ENCODE data around the gene LMCD1. TPM values are rescaled to one million over a fixed set of nuclear protein-coding genes. Genes with fewer than 3 reads are reported as not detected.

The LMCD1 gene
- total RNA-seq (1 to 10 TPM; 2.0 to 2.6 TPM), polyA plus RNA-seq (0.83 TPM)

- Histone ChIP-seq H3K27me3 (ENCODE audit: insufficient read depth, low read length, poor library complexity, severe bottlenecking) (no peaks in the 10 kb centered on the region), H3K27ac (ENCODE audit: low read depth, low read length) (no peak within 1 kb of the TSS), H3K9me3 (ENCODE audit: low read length) (no peaks in the 10 kb centered on the region), H3K4me1 (ENCODE audit: insufficient read depth, low read length) (peaks cover 3% of the 10 kb centered on the region), H3K4me3 (ENCODE audit: low read length) (peak within 1 kb of the TSS; percentile 54), H3K36me3 (ENCODE audit: insufficient read depth, low read length) (no peaks in the 10 kb centered on the region)
- peaks cover 0 to 3% of the 10 kb centered on the region in 2 donors for H3K27me3 Mint-ChIP-seq
- H3K4me1 Mint-ChIP-seq = peaks cover 15 to 31% (median 27%) of the 10 kb centered on the region in 3 donors
- CTCF ChIA-PET = no interaction called here
- DNase-seq = peak; percentile 42 to 84 (median 74)
- H3K36me3 Mint-ChIP-seq = no peaks in the 10 kb centered on the region
- peak within 1 kb of the TSS; percentile 80 to 91 (median 84) for H3K4me3 Mint-ChIP-seq
- no peaks in the 10 kb centered on the region for H3K9me3 Mint-ChIP-seq
- peak within 1 kb of the TSS in 6 of 8 donors; percentile 35 to 92 (median 66) for H3K27ac Mint-ChIP-seq
- POLR2A ChIA-PET = no interaction called here
Observed at GRCh38 chr3:8501371-8502131, at the start of gene LMCD1. LMCD1 (plus strand) TSS chr3:8501823; CDS start chr3:8501939, 116 bp downstream.

- no peaks in the 10 kb centered on the region for H3K27me3 ChIP-seq (ENCODE audit: insufficient read depth, low read length, poor library complexity, severe bottlenecking)
- H3K36me3 Mint-ChIP-seq = no peaks in the 10 kb centered on the region
- no peak for DNase-seq
- peaks cover 4 to 6% of the 10 kb centered on the region in 2 donors for H3K27me3 Mint-ChIP-seq
- POLR2A ChIA-PET = no interaction called here
- H3K4me1 Mint-ChIP-seq = no peaks in the 10 kb centered on the region
- H3K9me3 Mint-ChIP-seq = peaks cover 0 to 3% (median 0%) of the 10 kb centered on the region in 5 donors
- no peaks in the 10 kb centered on the region for H3K36me3 ChIP-seq (ENCODE audit: insufficient read depth, low read length)
- no peak overlapping the region for H3K4me3 Mint-ChIP-seq
- H3K4me3 ChIP-seq (ENCODE audit: low read length) = no peak overlapping the region
- H3K4me1 ChIP-seq (ENCODE audit: insufficient read depth, low read length) = no peaks in the 10 kb centered on the region
- no peaks in the 10 kb centered on the region for H3K9me3 ChIP-seq (ENCODE audit: low read length)
- no peak overlapping the region for H3K27ac Mint-ChIP-seq
- CTCF ChIA-PET = no interaction called here
- no peak overlapping the region for H3K27ac ChIP-seq (ENCODE audit: low read depth, low read length)
Observed at GRCh38 chr3:8452112-8452511, 49.5 kb upstream of the LMCD1 start.

GRCh38 chr3:8453153-8453552 lies 48.5 kb upstream of the LMCD1 start:
- Mint-ChIP-seq H3K36me3 (no peaks in the 10 kb centered on the region), H3K27me3 (peaks cover 0 to 4% of the 10 kb centered on the region in 2 donors), H3K4me3 (no peak overlapping the region), H3K27ac (no peak overlapping the region), H3K4me1 (no peaks in the 10 kb centered on the region), H3K9me3 (peaks cover 0 to 3% (median 0%) of the 10 kb centered on the region in 5 donors)
- Histone ChIP-seq H3K36me3 (ENCODE audit: insufficient read depth, low read length) (no peaks in the 10 kb centered on the region), H3K27me3 (ENCODE audit: insufficient read depth, low read length, poor library complexity, severe bottlenecking) (no peaks in the 10 kb centered on the region), H3K4me1 (ENCODE audit: insufficient read depth, low read length) (no peaks in the 10 kb centered on the region), H3K4me3 (ENCODE audit: low read length) (no peak overlapping the region), H3K27ac (ENCODE audit: low read depth, low read length) (no peak overlapping the region), H3K9me3 (ENCODE audit: low read length) (no peaks in the 10 kb centered on the region)
- CTCF ChIA-PET = no interaction called here
- no peak for DNase-seq
- POLR2A ChIA-PET = no interaction called here

GRCh38 chr3:8455526-8456411 lies 45.9 kb upstream of the LMCD1 start:
- Histone ChIP-seq H3K4me3 (ENCODE audit: low read length) (no peak overlapping the region), H3K9me3 (ENCODE audit: low read length) (no peaks in the 10 kb centered on the region), H3K4me1 (ENCODE audit: insufficient read depth, low read length) (no peaks in the 10 kb centered on the region), H3K27me3 (ENCODE audit: insufficient read depth, low read length, poor library complexity, severe bottlenecking) (no peaks in the 10 kb centered on the region), H3K36me3 (ENCODE audit: insufficient read depth, low read length) (no peaks in the 10 kb centered on the region), H3K27ac (ENCODE audit: low read depth, low read length) (no peak overlapping the region)
- H3K4me1 Mint-ChIP-seq = no peaks in the 10 kb centered on the region
- no peaks in the 10 kb centered on the region for H3K36me3 Mint-ChIP-seq
- H3K27ac Mint-ChIP-seq = no peak overlapping the region
- DNase-seq = no peak
- CTCF ChIA-PET = no interaction called here
- H3K4me3 Mint-ChIP-seq = no peak overlapping the region
- peaks cover 0 to 4% of the 10 kb centered on the region in 2 donors for H3K27me3 Mint-ChIP-seq
- POLR2A ChIA-PET = no interaction called here
- H3K9me3 Mint-ChIP-seq = no peaks in the 10 kb centered on the region

GRCh38 chr3:8456412-8456811 lies 45.2 kb upstream of the LMCD1 start:
- Mint-ChIP-seq H3K27me3 (peaks cover 0 to 4% of the 10 kb centered on the region in 2 donors), H3K9me3 (no peaks in the 10 kb centered on the region), H3K27ac (no peak overlapping the region), H3K4me1 (no peaks in the 10 kb centered on the region), H3K4me3 (no peak overlapping the region), H3K36me3 (no peaks in the 10 kb centered on the region)
- no peak for DNase-seq
- Histone ChIP-seq H3K9me3 (ENCODE audit: low read length) (no peaks in the 10 kb centered on the region), H3K4me3 (ENCODE audit: low read length) (no peak overlapping the region), H3K4me1 (ENCODE audit: insufficient read depth, low read length) (no peaks in the 10 kb centered on the region), H3K36me3 (ENCODE audit: insufficient read depth, low read length) (no peaks in the 10 kb centered on the region), H3K27me3 (ENCODE audit: insufficient read depth, low read length, poor library complexity, severe bottlenecking) (no peaks in the 10 kb centered on the region), H3K27ac (ENCODE audit: low read depth, low read length) (no peak overlapping the region)
- CTCF ChIA-PET = no interaction called here
- POLR2A ChIA-PET = no interaction called here

- CTCF ChIA-PET = no interaction called here
- no peaks in the 10 kb centered on the region for H3K36me3 ChIP-seq (ENCODE audit: insufficient read depth, low read length)
- no peak for DNase-seq
- Mint-ChIP-seq H3K9me3 (no peaks in the 10 kb centered on the region), H3K27me3 (peaks cover 0 to 4% of the 10 kb centered on the region in 2 donors), H3K36me3 (no peaks in the 10 kb centered on the region), H3K4me3 (no peak overlapping the region), H3K4me1 (no peaks in the 10 kb centered on the region), H3K27ac (no peak overlapping the region)
- H3K27me3 ChIP-seq (ENCODE audit: insufficient read depth, low read length, poor library complexity, severe bottlenecking) = no peaks in the 10 kb centered on the region
- no peaks in the 10 kb centered on the region for H3K9me3 ChIP-seq (ENCODE audit: low read length)
- no peaks in the 10 kb centered on the region for H3K4me1 ChIP-seq (ENCODE audit: insufficient read depth, low read length)
- no peak overlapping the region for H3K4me3 ChIP-seq (ENCODE audit: low read length)
- H3K27ac ChIP-seq (ENCODE audit: low read depth, low read length) = no peak overlapping the region
- POLR2A ChIA-PET = no interaction called here
Observed at GRCh38 chr3:8457039-8457438, 44.6 kb upstream of the LMCD1 start.

GRCh38 chr3:8458238-8458661 lies 43.4 kb upstream of the LMCD1 start:
- Mint-ChIP-seq H3K4me1 (no peaks in the 10 kb centered on the region), H3K27ac (no peak overlapping the region), H3K9me3 (no peaks in the 10 kb centered on the region), H3K36me3 (no peaks in the 10 kb centered on the region), H3K4me3 (no peak overlapping the region), H3K27me3 (peaks cover 0 to 8% of the 10 kb centered on the region in 2 donors)
- DNase-seq = no peak
- CTCF ChIA-PET = no interaction called here
- Histone ChIP-seq H3K4me1 (ENCODE audit: insufficient read depth, low read length) (no peaks in the 10 kb centered on the region), H3K36me3 (ENCODE audit: insufficient read depth, low read length) (no peaks in the 10 kb centered on the region), H3K9me3 (ENCODE audit: low read length) (no peaks in the 10 kb centered on the region), H3K27me3 (ENCODE audit: insufficient read depth, low read length, poor library complexity, severe bottlenecking) (no peaks in the 10 kb centered on the region), H3K27ac (ENCODE audit: low read depth, low read length) (no peak overlapping the region), H3K4me3 (ENCODE audit: low read length) (no peak overlapping the region)
- POLR2A ChIA-PET = no interaction called here

- Histone ChIP-seq H3K4me1 (ENCODE audit: insufficient read depth, low read length) (no peaks in the 10 kb centered on the region), H3K9me3 (ENCODE audit: low read length) (no peaks in the 10 kb centered on the region), H3K27me3 (ENCODE audit: insufficient read depth, low read length, poor library complexity, severe bottlenecking) (no peaks in the 10 kb centered on the region), H3K4me3 (ENCODE audit: low read length) (no peak overlapping the region), H3K36me3 (ENCODE audit: insufficient read depth, low read length) (no peaks in the 10 kb centered on the region), H3K27ac (ENCODE audit: low read depth, low read length) (no peak overlapping the region)
- Mint-ChIP-seq H3K27ac (no peak overlapping the region), H3K36me3 (no peaks in the 10 kb centered on the region), H3K4me1 (no peaks in the 10 kb centered on the region), H3K27me3 (peaks cover under 1 to 8% of the 10 kb centered on the region in 2 donors), H3K4me3 (no peak overlapping the region), H3K9me3 (peaks cover 0 to under 1% (median 0%) of the 10 kb centered on the region in 5 donors)
- ChIA-PET CTCF (no interaction called here), POLR2A (no interaction called here)
- DNase-seq = no peak
Observed at GRCh38 chr3:8458711-8459110, 42.9 kb upstream of the LMCD1 start.

All from CD8-positive, alpha-beta memory T cell (primary cell).